ENCODE measurements around the gene RALGAPA2.

- TF ChIP-seq CTCF (conservative IDR thresholded peaks at IDR 0.05; ENCODE audit: low read length): no peak
- TF ChIP-seq EZH2phosphoT487 (IDR thresholded peaks at IDR 0.05; ENCODE audit: borderline replicate concordance): no peak
Observed at GRCh38 chr20:20551409-20551808, 161.0 kb downstream of the RALGAPA2 start.
